Stomach (tissue), 9 donors: ENCODE measurements around the gene MDM4. TPM values are rescaled to one million over a fixed set of nuclear protein-coding genes. Genes with fewer than 3 reads are reported as not detected.

Experiments
- DNase-seq, 2 donors: peaks; one replicate each; pipeline versions ENCODE4 v3.0.0 to v3.0.0-alpha.2; 2013 to 2019
- H3K27ac ChIP-seq, 5 donors: fragments of 200-600 bp in 4 of 5; sonication (generic) in 4 of 5; one replicate each; pipeline ENCODE4 v1.5.1; 2013 to 2019; ENCODE audit warnings: mild to moderate bottlenecking in 1 of 5, moderate library complexity in 1 of 5
- H3K27me3 ChIP-seq, 3 donors: fragments of 200-600 bp; sonication (generic); one replicate each; pipeline ENCODE4 v1.5.1; 2017 to 2019; ENCODE audit warnings: mixed run types in 1 of 3
- H3K36me3 ChIP-seq, 4 donors: fragments of 200-600 bp; sonication (generic); 1 replicate in 3 of 4; 2 replicates in 1 of 4; pipeline ENCODE4 v1.5.1; 2016 to 2019
- H3K4me1 ChIP-seq, 4 donors: fragments of 200-600 bp; sonication (generic); one replicate each; pipeline ENCODE4 v1.5.1; 2016 to 2019
- H3K4me3 ChIP-seq, 4 donors: fragments of 200-600 bp; sonication (generic) in 3 of 4; one replicate each; pipeline ENCODE4 v1.5.1; 2016 to 2019; ENCODE audit warnings: mild to moderate bottlenecking in 1 of 4
- H3K9me3 ChIP-seq, 4 donors: fragments of 200-600 bp; sonication (generic); one replicate each; pipeline ENCODE4 v1.5.1; 2016 to 2019
- EP300 ChIP-seq: sonication (generic); formaldehyde crosslinking; IDR thresholded peaks from one replicate; pipeline ENCODE4 v1.6.1; 2017; ENCODE audit warnings: antibody characterized with exemption
- POLR2A ChIP-seq, 4 donors: fragments of 450-650 bp; IDR thresholded peaks; one replicate each; pipeline ENCODE4 v1.6.1; 2016; ENCODE audit warnings: antibody characterized with exemption in 4 of 4, control low read depth in 2 of 4, mild to moderate bottlenecking in 1 of 4, moderate library complexity in 1 of 4
- POLR2AphosphoS5 ChIP-seq, 3 donors: sonication (generic); formaldehyde crosslinking; IDR thresholded peaks; one replicate each; pipeline ENCODE4 v1.6.1; 2016; ENCODE audit warnings: antibody characterized with exemption in 3 of 3
- whole genome bisulfite sequencing, 5 donors: extraction: QIAGEN DNeasy Blood & Tissue Kit in 3 of 5; methylation state at CpG; one replicate each; pipeline versions ENCODE4 v1.1.5 to v1.1.7; 2013 to 2018; 5-methylcytosine and 5-hydroxymethylcytosine counted together
- intact Hi-C: fragments of 100-400 bp; cut with DNase I; formaldehyde crosslinking; loops from one replicate; pipeline ENCODE4 v1.15.1; 2023; ENCODE audit warnings: low total_unique reads
- polyA plus RNA-seq, 3 donors: library from polyadenylated mRNA; stranded (reverse); fragments of 200-250 nt; gene quantifications; one replicate each; pipeline ENCODE4 v1.2.3, GENCODE V29; 2013
- total RNA-seq, 5 donors: library from RNA; depleted of rRNA; stranded (reverse); fragments of >200 nt; gene quantifications; one replicate each; pipeline versions ENCODE4 v1.1.0 to v1.2.3, GENCODE V29; 2014 to 2016
- TF ChIP-seq, protein P1 (sequence below), 7 experiments: fragments of 450-650 bp in 4 of 7; fragments of 200-600 bp in 3 of 7; sonication (generic) in 3 of 7; IDR thresholded peaks; one replicate each; pipeline ENCODE4 v1.5.1; 2016 to 2019; ENCODE audit warnings: antibody characterized with exemption in 7 of 7, control low read depth in 2 of 7, mild to moderate bottlenecking in 1 of 7
- donor health status: healthy with polysubstance abuse.
- donor health status: Bipolar disorder and iron deficiency.
- donor health status: healthy.

MDM4 gene
- total and polyA plus RNA-seq, 8 donors = 2.3 to 265 (median 44.4) TPM

DNA sequence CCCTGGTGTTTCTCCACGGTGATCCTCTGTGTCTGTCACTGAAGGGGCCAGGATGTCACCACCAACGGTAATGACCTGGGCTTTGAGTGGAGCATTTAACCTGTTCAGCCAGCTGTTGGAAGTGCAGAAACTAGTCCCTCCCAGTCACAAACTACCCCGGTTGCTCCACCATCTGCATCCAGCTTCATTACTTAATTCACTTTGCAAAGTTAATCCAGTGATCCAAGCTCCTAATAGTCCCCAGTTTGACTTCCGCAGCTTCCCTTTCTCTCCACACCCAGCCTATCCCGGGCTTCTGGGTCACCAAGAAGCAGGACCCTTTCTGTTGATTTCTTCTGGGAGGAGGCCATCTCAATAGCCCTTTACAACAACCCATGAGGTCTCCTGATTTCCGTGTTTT, 63.5 kb downstream of the MDM4 start:
- H3K4me3 ChIP-seq = peak overlapping the region in 1 of 4 donors; percentile 34

DNA sequence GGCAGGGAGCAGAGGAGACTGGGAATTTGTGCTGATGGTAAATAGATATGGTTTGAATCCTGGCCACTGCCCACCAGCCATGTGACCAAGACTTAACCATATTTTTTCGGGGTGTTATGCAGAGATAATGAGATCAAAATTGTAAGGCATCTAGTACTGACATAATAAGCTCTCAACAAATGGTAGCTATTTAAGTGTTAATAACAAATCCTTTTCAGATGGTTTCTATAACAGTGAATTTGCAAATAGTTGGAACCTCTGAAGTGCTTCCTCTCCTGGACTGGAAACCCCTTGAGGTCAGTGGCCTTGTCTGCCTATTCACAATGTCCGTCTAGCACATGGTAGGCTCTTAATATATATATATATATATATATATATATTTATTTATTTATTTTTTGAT, 64.7 kb downstream of the MDM4 start:
- no peaks in the 10 kb centered on the region for H3K9me3 ChIP-seq
- no peak for DNase-seq
- H3K4me1 ChIP-seq = peaks cover 7 to 16% (median 8%) of the 10 kb centered on the region in 4 donors
- peaks cover 0 to 4% (median 0%) of the 10 kb centered on the region in 4 donors for H3K36me3 ChIP-seq
- WGBS, 5 donors = 77 to 93% (median 85%) methylated on average over 2 of the region's 2 CpGs
- intact Hi-C loops = no loop called here
- H3K27me3 ChIP-seq = no peaks in the 10 kb centered on the region
- no peak overlapping the region for H3K27ac ChIP-seq
- no peak overlapping the region for H3K4me3 ChIP-seq
- TF ChIP-seq EP300 = no peak
- no peak for TF ChIP-seq POLR2AphosphoS5 (IDR thresholded peaks at IDR 0.05)
- TF ChIP-seq, protein P1, sequence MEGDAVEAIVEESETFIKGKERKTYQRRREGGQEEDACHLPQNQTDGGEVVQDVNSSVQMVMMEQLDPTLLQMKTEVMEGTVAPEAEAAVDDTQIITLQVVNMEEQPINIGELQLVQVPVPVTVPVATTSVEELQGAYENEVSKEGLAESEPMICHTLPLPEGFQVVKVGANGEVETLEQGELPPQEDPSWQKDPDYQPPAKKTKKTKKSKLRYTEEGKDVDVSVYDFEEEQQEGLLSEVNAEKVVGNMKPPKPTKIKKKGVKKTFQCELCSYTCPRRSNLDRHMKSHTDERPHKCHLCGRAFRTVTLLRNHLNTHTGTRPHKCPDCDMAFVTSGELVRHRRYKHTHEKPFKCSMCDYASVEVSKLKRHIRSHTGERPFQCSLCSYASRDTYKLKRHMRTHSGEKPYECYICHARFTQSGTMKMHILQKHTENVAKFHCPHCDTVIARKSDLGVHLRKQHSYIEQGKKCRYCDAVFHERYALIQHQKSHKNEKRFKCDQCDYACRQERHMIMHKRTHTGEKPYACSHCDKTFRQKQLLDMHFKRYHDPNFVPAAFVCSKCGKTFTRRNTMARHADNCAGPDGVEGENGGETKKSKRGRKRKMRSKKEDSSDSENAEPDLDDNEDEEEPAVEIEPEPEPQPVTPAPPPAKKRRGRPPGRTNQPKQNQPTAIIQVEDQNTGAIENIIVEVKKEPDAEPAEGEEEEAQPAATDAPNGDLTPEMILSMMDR (IDR thresholded peaks at IDR 0.05) = no peak
- no peak for TF ChIP-seq POLR2A (IDR thresholded peaks at IDR 0.05)

More for the DNA sequence above, 63.5 kb downstream of the MDM4 start:
- H3K27me3 ChIP-seq = no peaks in the 10 kb centered on the region
- TF ChIP-seq POLR2A (IDR thresholded peaks at IDR 0.05) = no peak
- no peak for TF ChIP-seq POLR2AphosphoS5 (IDR thresholded peaks at IDR 0.05)
- TF ChIP-seq, protein P1 (IDR thresholded peaks at IDR 0.05) = no peak
- no peak for TF ChIP-seq EP300
- H3K36me3 ChIP-seq = peaks cover 0 to 4% (median 0%) of the 10 kb centered on the region in 4 donors
- H3K27ac ChIP-seq = peak overlapping the region in 2 of 5 donors; percentile 57 to 64
- 79 to 84% (median 83%) methylated on average over 6 of the region's 6 CpGs for WGBS, 5 donors
- peaks cover 7 to 16% (median 8%) of the 10 kb centered on the region in 4 donors for H3K4me1 ChIP-seq
- DNase-seq = no peak
- H3K9me3 ChIP-seq = no peaks in the 10 kb centered on the region
- intact Hi-C loops = no loop called here

DNA sequence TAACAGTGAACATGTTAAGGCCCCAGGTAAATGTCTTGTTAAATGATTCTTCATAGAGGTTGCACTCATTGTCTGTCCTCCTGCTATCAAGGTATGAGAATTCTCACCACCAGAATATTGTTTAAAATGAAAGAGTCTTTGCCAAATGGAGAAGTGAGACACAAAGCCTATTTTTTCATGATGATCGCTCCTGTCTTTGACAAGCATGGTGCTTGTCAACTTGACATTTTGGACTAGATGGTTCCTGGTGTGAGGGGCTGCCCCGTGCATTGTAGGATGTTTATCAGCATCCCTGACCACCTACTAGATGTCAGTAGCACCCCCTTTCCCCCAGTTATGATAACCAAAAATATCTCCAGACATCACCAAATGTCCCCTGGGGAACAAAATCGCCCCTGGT, 65.6 kb downstream of the MDM4 start:
- H3K4me3 ChIP-seq = no peak overlapping the region
- no peak overlapping the region for H3K27ac ChIP-seq
- H3K4me1 ChIP-seq = peaks cover 7 to 16% (median 8%) of the 10 kb centered on the region in 4 donors
- H3K27me3 ChIP-seq = no peaks in the 10 kb centered on the region
- TF ChIP-seq POLR2AphosphoS5 (IDR thresholded peaks at IDR 0.05) (no peak), EP300 (no peak), POLR2A (IDR thresholded peaks at IDR 0.05) (no peak)
- TF ChIP-seq, protein P1 (IDR thresholded peaks at IDR 0.05) = no peak
- H3K36me3 ChIP-seq = peaks cover 0 to 4% (median 0%) of the 10 kb centered on the region in 4 donors
- intact Hi-C loops = no loop called here
- 88 to 98% (median 95%) methylated on average over 3 of the region's 3 CpGs for WGBS, 5 donors
- no peak for DNase-seq
- H3K9me3 ChIP-seq = no peaks in the 10 kb centered on the region

DNA sequence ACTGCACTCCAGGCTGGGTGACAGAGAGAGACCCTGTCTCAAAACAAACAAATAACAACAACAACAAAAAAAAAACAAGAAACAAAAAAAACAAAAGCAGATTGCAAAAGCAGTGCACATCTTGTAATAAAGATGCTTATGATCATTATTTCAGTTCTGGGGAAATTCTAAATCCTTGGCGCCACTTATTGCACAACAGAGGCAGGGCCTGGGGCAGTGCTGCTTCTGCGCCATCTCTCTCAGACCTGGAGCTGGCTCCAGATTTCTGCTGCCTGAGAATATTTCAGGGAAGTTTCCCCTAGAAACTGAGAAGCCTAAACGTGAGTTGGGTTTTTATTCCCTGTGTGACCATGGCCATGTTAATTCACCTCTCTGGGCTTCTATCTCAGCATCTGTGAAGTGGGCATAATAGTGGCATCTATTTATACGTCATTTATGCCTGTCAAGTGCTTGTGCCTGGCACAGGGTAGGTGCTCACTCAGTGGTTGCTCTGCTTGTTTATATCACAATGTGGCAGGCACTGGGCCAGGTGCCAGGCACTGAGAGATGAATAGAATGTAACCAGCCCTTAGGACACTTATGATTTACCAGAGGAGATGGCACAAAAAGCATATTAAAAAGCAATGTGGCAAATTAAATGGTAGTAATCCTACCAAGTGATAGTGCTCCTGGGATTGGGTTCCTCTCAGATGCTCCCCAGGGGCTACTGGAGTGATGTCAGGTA, 67.9 kb downstream of the MDM4 start:
- H3K27me3 ChIP-seq = no peaks in the 10 kb centered on the region
- 70 to 81% (median 73%) methylated on average over 4 of the region's 4 CpGs for WGBS, 5 donors
- H3K36me3 ChIP-seq = peaks cover 0 to 4% (median 0%) of the 10 kb centered on the region in 4 donors
- no peaks in the 10 kb centered on the region for H3K9me3 ChIP-seq
- H3K27ac ChIP-seq = no peak overlapping the region
- H3K4me1 ChIP-seq = peaks cover 0 to 4% (median 2%) of the 10 kb centered on the region in 4 donors
- TF ChIP-seq POLR2A (IDR thresholded peaks at IDR 0.05) (no peak), EP300 (no peak), POLR2AphosphoS5 (IDR thresholded peaks at IDR 0.05) (no peak)
- TF ChIP-seq, protein P1 (IDR thresholded peaks at IDR 0.05) = no peak
- peak in 1 of 2 donors; percentile 31 for DNase-seq
- H3K4me3 ChIP-seq = no peak overlapping the region
- intact Hi-C loops = no loop called here
